A549 (cell line): Measurements from ENCODE around the gene EMC6. TPM values are rescaled to one million over a fixed set of nuclear protein-coding genes. Genes with fewer than 3 reads are reported as not detected.
A peak's percentile ranks its signal among the peaks of the same experiment; 100 is the strongest.

Experiments
- ATAC-seq, 2 experiments: fragments of 200-7000 bp in 1 of 2; fragments of >200 bp in 1 of 2; cut with Nextera tagmentation in 1 of 2; cut with Tn5 transposase in 1 of 2; 3 replicates each; pipeline versions ENCODE4 v1.8.0 to v1.9.1; 2018 to 2020; ENCODE audit warnings: mild to moderate bottlenecking in 1 of 2, moderate library complexity in 1 of 2
- CTCF ChIA-PET: fragments of 300-600 bp; sonication (Branson Sonifier 250); formaldehyde crosslinking; extraction: SDS; loops from one replicate; lab custom pipeline; 2021; ENCODE audit warnings: antibody characterized with exemption, inconsistent platforms; lab: Yijun Ruan, JAX
- POLR2A ChIA-PET: fragments of 350-600 bp; formaldehyde crosslinking; extraction: SDS; loops from one replicate; lab custom pipeline; 2021; ENCODE audit warnings: antibody characterized with exemption, inconsistent platforms; lab: Yijun Ruan, JAX
- DNase-seq, 2 experiments: peaks; one replicate each; pipeline versions ENCODE4 v3.0.0 to v3.0.0-alpha.2; 2011 to 2016; ENCODE audit warnings: low read depth in 1 of 2, low spot score in 1 of 2
- FAIRE-seq: peaks from 2 replicates; lab custom pipeline; 2011; peaks lifted over from hg19 to GRCh38; lab: Jason Lieb, UNC
- H3K27ac ChIP-seq, 2 experiments: fragments of >200 bp; sonication (Bioruptor Twin); formaldehyde crosslinking; 3 replicates each; pipeline ENCODE4 v1.5.1; 2016 to 2017
- H3K4me1 ChIP-seq: fragments of >200 bp; sonication (Bioruptor Twin); formaldehyde crosslinking; 3 replicates; pipeline ENCODE4 v1.6.1; 2016
- H3K4me2 ChIP-seq: fragments of >200 bp; sonication (Bioruptor Twin); formaldehyde crosslinking; 3 replicates; pipeline ENCODE4 v1.6.1; 2016
- H3K4me3 ChIP-seq: fragments of >200 bp; sonication (Bioruptor Twin); formaldehyde crosslinking; 3 replicates; pipeline ENCODE4 v1.5.1; 2016
- H3K9me3 ChIP-seq: fragments of >200 bp; sonication (Bioruptor Twin); formaldehyde crosslinking; 3 replicates; pipeline ENCODE4 v1.6.1; 2016
- ATOH8 ChIP-seq: fragments of 250-450 bp; sonication (Bioruptor Pico); IDR thresholded peaks from 2 replicates; pipeline ENCODE4 v1.5.0; 2020; ENCODE audit warnings: low read depth, mild to moderate bottlenecking, moderate library complexity
- BCL3 ChIP-seq: fragments of >200 bp; sonication (Bioruptor Twin); formaldehyde crosslinking; IDR thresholded peaks from 3 replicates; pipeline ENCODE4 v1.6.1; 2016
- CBX2 ChIP-seq: fragments of 200-600 bp; sonication (generic); IDR thresholded peaks from 2 replicates; pipeline ENCODE4 v1.6.1; 2016; ENCODE audit warnings: low read depth, mild to moderate bottlenecking, borderline replicate concordance
- CBX8 ChIP-seq: fragments of 200-600 bp; sonication (generic); IDR thresholded peaks from 2 replicates; pipeline ENCODE4 v1.6.1; 2016
- CEBPB ChIP-seq, 2 experiments: fragments of >200 bp in 1 of 2; sonication (Bioruptor Twin) in 1 of 2; formaldehyde crosslinking in 1 of 2; IDR thresholded peaks; 2 replicates each; pipeline ENCODE4 v1.6.1; 2012 to 2016
- CHD2 ChIP-seq: fragments of 150-350 bp; IDR thresholded peaks from 2 replicates; pipeline ENCODE4 v1.6.1; 2014; ENCODE audit warnings: low read length; ENCODE audit not compliant: partially characterized antibody
- CHD4 ChIP-seq: fragments of 200-600 bp; sonication (generic); IDR thresholded peaks from 2 replicates; pipeline ENCODE4 v1.6.1; 2016; ENCODE audit warnings: antibody characterized with exemption, mild to moderate bottlenecking, borderline replicate concordance
- CTCF ChIP-seq: fragments of >200 bp; sonication (Bioruptor Twin); formaldehyde crosslinking; IDR thresholded peaks from 3 replicates; pipeline ENCODE4 v1.5.1; 2016
- ELK1 ChIP-seq: fragments of 150-350 bp; IDR thresholded peaks from 2 replicates; pipeline ENCODE4 v1.6.1; 2014; ENCODE audit warnings: low read depth, mild to moderate bottlenecking, low read length
- FOSB ChIP-seq: fragments of 250-450 bp; sonication (Bioruptor Pico); IDR thresholded peaks from 2 replicates; pipeline ENCODE4 v1.5.0; 2020; ENCODE audit warnings: mild to moderate bottlenecking, moderate library complexity
- HES2 ChIP-seq: fragments of >200 bp; sonication (Bioruptor Twin); formaldehyde crosslinking; IDR thresholded peaks from 2 replicates; pipeline ENCODE4 v1.6.1; 2016
- HMGXB4 ChIP-seq: fragments of 250-450 bp; sonication (Bioruptor Pico); IDR thresholded peaks from 2 replicates; pipeline ENCODE4 v1.5.0; 2021; ENCODE audit warnings: mild to moderate bottlenecking, moderate library complexity, borderline replicate concordance
- JUN ChIP-seq, 2 experiments: fragments of >200 bp; sonication (Bioruptor Twin); formaldehyde crosslinking; IDR thresholded peaks; 2 replicates in 1 of 2; 3 replicates in 1 of 2; pipeline ENCODE4 v1.6.1; 2016 to 2017
- JUNB ChIP-seq: fragments of >200 bp; sonication (Bioruptor Twin); formaldehyde crosslinking; IDR thresholded peaks from 2 replicates; pipeline ENCODE4 v1.6.1; 2016
- NFE2L2 ChIP-seq: fragments of 150-350 bp; conservative IDR thresholded peaks from 2 replicates; pipeline ENCODE4 v1.6.1; 2014; ENCODE audit warnings: low read length
- PHF8 ChIP-seq: fragments of 200-600 bp; sonication (generic); IDR thresholded peaks from 2 replicates; pipeline ENCODE4 v1.6.1; 2016; ENCODE audit warnings: low read depth, mild to moderate bottlenecking, antibody characterized with exemption, moderate library complexity, borderline replicate concordance
- RAD21 ChIP-seq, 2 experiments: fragments of >200 bp in 1 of 2; sonication (Bioruptor Twin) in 1 of 2; formaldehyde crosslinking in 1 of 2; IDR thresholded peaks in 1 of 2; conservative IDR thresholded peaks in 1 of 2; 2 replicates in 1 of 2; 3 replicates in 1 of 2; pipeline ENCODE4 v1.6.1; 2012 to 2018; ENCODE audit warnings: inconsistent platforms in 1 of 2
- RARB ChIP-seq: fragments of 250-450 bp; sonication (Bioruptor Pico); IDR thresholded peaks from 2 replicates; pipeline ENCODE4 v1.8.0; 2021; ENCODE audit warnings: mild to moderate bottlenecking, moderate library complexity
- SMC3 ChIP-seq: fragments of >200 bp; sonication (Bioruptor Twin); formaldehyde crosslinking; IDR thresholded peaks from 3 replicates; pipeline ENCODE4 v1.6.1; 2018; ENCODE audit warnings: inconsistent platforms
- WGBS: methylation state at CpG from one replicate; pipeline ENCODE4 v1.1.6; 2017; ENCODE audit errors: missing lambda C conversion rate; 5-methylcytosine and 5-hydroxymethylcytosine counted together
- polyA plus RNA-seq, 4 experiments: library from polyadenylated mRNA; depleted of rRNA in 3 of 4; stranded (reverse); fragments of >200 nt; fragmentation: RNase III in 1 of 4; extraction: RNeasy Plus Mini Kit Qiagen cat#74134 plus additional on column Dnase treatment in 1 of 4; gene quantifications; 2 replicates in 3 of 4; 3 replicates in 1 of 4; pipeline ENCODE4 v1.2.3, GENCODE V29; 2011 to 2017

EMC6 gene
- polyA plus RNA-seq, 2 of the 4 experiments (the other 2 are of a cell fraction), result 68.3 to 122 TPM

GRCh38 chr17:3693141-3693540 lies 24.5 kb downstream of the EMC6 start (continued):
- TF ChIP-seq JUN (IDR thresholded peaks at IDR 0.05), result no peak

- TF ChIP-seq CTCF (no peak), CBX8 (no peak)
- WGBS, result 86% methylated on average over 9 of the region's 9 CpGs
- ATAC-seq, result no peak
- H3K9me3 ChIP-seq, result peaks cover 12% of the 10 kb centered on the region
- ChIA-PET CTCF (interaction anchor here (0.8 kb wide), 1 partner anchor 11 kb away, joined by 3 read pairs; no protein-coding TSS in a partner anchor), POLR2A (interaction anchor here (0.6 to 0.7 kb wide), 2 partner anchors 10 to 1094 kb away, joined by 5 to 7 read pairs; no protein-coding TSS in a partner anchor)
- no peak overlapping the region for H3K27ac ChIP-seq
- no peak overlapping the region for H3K4me3 ChIP-seq
- H3K4me2 ChIP-seq, result no peak overlapping the region
- DNase-seq, result no peak
- H3K4me1 ChIP-seq, result peaks cover 8% of the 10 kb centered on the region; the same call in 2 of the 3 replicates
- FAIRE-seq, result no peak
Measured at GRCh38 chr17:3693829-3694231, 25.2 kb downstream of the EMC6 start.

- Histone ChIP-seq H3K9me3 (peaks cover 12% of the 10 kb centered on the region), H3K27ac (peak overlapping the region; percentile 73 to 89)
- DNase-seq, result no peak
- TF ChIP-seq CTCF, result no peak
- no peak for TF ChIP-seq HES2
- no peak for TF ChIP-seq PHF8
- TF ChIP-seq HMGXB4, result no peak
- no peak for TF ChIP-seq CBX2
- no peak for TF ChIP-seq FOSB (CRISPR knock-in tag)
- TF ChIP-seq RARB (CRISPR knock-in tag), result no peak
- TF ChIP-seq CEBPB (IDR thresholded peaks at IDR 0.05), result no peak
- no peak for TF ChIP-seq CHD2
- TF ChIP-seq ELK1, result no peak
- TF ChIP-seq ATOH8, result no peak
- TF ChIP-seq JUNB, result no peak
- no peak for TF ChIP-seq BCL3
- no peak for TF ChIP-seq NFE2L2
- TF ChIP-seq RAD21 (conservative IDR thresholded peaks at IDR 0.05 in 1 of 2, IDR thresholded peaks at IDR 0.05 in 1 of 2), result no peak
- TF ChIP-seq SMC3, result no peak
- no peak for TF ChIP-seq CHD4
- TF ChIP-seq, all 56 proteins: peak for 0
- ChIA-PET POLR2A (interaction anchor here (1.6 to 1.7 kb wide), 2 partner anchors 27 to 28 kb away, joined by 5 to 10 read pairs; partner anchors contain the start of genes EMC6, HASPIN and TAX1BP3), CTCF (interaction anchor here (1.0 to 2.1 kb wide), 9 partner anchors 9 to 131 kb away, joined by 3 to 6 read pairs (median 5); partner anchors contain the start of gene HASPIN)
- WGBS, result 24% methylated on average over 16 of the region's 17 CpGs
- H3K4me3 ChIP-seq, result peak overlapping the region; percentile 57
- peak; percentile 55 to 70 for ATAC-seq
- peak overlapping the region; percentile 83 for H3K4me2 ChIP-seq
- H3K4me1 ChIP-seq, result peaks cover 8% of the 10 kb centered on the region; the same call in 2 of the 3 replicates
- no peak for FAIRE-seq
Measured at GRCh38 chr17:3695129-3695722, 26.6 kb downstream of the EMC6 start.
